GM18858 (cell line): ENCODE measurements around the gene WIZ.
A peak's percentile ranks its signal among the peaks of the same experiment; 100 is the strongest.

Experiments
- ATAC-seq: cut with Tn5 transposase; IDR thresholded peaks from one replicate; pipeline ENCODE4 v1.9.1; 2021; ENCODE audit not compliant: unreplicated experiment

WIZ gene

DNA sequence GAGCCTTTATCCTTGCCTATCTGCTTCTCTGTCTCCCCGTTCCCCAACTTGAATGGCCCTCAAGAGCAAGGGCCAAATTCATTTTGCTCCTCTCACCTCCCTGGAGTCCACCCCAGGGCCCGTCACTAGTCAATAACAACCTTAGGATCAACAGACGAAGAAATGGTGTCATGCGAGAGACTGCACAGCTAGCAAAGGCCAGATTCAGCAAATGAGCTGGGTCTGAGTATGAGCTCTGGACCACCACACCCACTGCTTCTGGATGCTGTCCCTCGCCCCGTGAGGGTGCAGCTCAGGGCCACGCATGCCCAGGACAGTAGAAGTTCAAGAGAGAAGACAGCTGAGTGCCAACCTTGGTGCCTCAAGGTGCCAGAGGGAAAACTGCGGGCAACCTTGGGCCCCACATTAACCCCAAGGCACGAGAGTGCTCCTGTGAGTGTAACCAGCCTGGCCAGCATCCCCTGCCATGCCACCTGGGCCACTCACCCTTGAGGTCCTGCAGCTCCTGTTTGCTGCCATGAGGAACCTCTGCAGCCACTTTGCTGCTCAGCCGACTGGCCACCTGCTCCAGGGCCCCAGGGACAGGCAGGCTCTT is 19.1 kb downstream of the WIZ start:
- ATAC-seq = no peak

DNA sequence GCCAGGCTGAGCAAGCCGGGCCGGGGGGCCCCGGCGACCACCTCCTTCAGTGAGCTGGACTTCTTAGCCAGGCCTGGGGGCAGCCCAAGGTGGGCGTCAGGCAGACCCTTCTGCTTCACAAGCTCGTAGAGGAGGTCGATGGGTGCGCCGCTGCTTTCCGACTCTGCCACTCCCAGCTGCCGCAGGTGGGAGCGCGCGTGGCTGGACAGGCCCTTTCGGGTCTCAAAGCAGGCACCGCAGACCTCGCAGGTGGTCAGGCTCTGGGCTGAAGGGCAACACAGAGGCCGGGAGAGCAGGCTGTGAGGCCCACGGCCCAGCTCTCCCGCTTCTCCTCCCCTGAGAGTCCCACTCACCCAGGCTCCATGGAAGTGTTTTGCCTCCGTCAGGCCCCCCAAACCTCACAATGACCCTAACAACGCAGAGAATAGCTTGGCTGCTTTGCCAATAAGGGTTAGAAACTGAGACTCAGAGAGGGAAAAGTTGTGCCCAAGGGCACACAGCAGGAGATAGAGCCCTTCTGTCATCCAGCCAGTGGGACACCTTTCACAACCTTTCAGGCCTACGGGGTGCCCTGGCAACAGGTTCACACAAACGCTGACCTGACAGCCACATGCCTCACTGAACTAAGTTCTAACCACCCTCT is 19.8 kb downstream of the WIZ start:
- ATAC-seq = no peak

DNA sequence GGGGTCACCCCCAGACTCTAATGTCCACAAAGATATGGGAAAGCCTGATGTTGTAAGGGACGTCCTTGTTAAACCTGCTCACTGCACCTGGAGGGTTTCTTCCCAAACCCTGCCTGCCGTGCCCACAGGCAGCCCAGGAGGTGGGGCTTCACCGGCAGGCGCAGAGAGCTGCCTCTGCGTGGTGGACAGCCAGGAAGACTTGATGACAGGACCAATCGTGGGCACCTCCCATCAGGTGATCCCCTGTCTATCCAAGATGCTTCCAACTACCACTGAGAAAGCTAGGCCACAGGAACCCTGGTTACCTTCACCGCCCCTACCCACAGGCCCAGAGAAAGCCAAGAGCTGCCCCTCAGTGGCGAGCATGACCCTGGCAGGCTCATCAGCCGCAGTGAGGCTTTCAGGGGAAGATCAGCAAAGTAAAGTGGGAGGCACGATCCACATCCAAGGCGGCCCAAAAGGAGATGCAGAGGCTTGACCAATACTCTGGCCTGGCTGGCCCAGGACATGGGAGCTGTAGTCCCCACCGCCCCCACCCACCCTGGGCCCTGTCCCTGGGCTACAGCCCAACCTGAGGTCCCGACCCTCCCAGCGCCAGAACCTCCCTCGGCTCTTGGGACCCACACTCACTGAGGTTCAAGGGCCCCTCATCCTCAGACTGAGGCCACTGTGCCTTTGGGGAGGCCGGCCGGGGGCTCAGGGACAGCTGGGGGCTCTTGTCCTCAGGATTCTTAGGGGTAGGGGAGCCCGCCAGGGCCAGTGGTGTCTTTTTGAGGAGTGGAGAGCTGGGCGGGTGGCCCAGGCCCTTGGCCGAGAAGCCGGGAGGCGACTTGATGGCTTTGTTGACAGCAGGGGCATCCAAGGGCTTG is 20.6 kb downstream of the WIZ start:
- no peak for ATAC-seq

DNA sequence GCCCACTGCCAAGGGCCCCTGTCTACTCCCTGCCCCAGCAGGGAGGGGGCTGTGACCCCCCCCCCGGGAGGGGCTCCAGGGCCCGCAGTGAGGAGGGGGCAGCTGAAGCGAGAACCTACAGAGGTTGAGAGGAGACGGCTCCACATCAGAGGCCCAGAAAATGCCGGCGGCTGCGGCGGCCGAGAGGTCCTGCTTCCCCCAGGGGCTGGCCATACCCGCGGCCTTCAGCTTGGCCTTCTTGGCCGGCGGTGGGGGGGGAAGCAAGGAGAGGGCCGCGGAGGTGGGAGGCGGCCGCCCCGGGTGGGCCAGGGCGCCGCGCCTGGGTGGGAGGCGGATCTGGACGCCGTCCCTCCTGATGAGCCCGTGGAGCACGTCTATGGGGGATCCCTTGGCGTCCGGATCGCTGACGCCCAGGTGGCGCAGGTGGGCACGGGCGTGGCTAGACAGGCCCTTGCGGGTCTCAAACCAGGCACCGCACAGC is 21.7 kb downstream of the WIZ start:
- ATAC-seq = no peak

DNA sequence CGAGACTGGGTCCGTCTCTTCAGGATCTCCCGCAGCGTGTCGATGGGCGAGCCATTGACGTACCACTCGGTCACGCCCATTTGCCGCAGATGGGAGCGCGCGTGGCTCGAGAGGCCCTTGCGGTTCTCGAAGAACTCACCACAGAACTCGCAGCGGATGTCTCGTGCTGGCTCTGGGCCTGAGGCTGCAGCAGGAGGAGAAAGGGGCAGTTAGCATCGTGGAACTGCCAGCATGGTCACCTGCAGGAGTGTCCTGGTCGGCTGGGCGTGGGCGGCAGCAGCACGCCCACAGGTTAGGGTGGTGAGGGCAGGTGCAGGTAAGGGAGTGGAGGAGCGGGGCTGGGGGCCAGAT is 22.4 kb downstream of the WIZ start:
- ATAC-seq = no peak

DNA sequence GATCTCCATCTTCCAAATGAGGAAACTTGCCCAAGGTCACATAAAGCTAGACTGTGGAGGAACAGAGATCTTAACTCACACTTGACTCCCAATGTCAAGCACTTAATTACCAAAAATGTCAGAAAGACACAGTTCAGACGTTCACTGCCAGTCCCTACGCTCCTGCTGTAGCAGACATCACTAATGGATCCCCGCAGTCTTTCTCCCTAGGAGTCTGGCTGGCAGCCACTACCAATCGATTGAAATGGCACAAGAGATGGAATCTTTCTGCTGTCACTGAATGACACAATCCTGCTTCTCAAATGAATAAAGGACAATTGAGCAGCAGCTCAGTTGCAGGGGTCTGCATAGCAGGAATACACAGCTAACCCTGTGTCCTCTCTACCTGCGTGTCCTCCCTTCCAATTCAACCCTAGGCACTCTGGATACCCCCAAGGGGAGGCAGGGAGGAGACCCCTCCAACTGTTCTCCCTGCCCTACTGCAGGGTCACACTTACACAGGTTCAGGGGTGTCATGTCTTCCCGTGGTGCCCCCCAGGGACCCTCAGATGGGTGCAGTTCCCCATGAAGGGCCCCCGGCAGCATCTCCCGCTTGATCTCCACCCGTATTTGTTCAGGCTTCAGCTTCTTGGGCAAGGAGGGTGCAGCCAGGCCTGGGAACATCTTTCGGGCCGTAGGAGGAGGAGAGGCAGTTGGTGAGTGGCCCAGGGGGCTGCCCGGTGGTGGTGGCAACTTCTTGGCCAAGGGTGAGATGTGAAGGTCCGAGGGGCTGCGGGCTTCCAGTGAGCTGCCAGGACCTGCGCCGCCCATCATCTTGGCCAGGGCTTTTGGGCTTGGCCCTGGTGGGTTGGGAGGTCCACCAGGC is 23.0 kb downstream of the WIZ start:
- ATAC-seq = no peak

DNA sequence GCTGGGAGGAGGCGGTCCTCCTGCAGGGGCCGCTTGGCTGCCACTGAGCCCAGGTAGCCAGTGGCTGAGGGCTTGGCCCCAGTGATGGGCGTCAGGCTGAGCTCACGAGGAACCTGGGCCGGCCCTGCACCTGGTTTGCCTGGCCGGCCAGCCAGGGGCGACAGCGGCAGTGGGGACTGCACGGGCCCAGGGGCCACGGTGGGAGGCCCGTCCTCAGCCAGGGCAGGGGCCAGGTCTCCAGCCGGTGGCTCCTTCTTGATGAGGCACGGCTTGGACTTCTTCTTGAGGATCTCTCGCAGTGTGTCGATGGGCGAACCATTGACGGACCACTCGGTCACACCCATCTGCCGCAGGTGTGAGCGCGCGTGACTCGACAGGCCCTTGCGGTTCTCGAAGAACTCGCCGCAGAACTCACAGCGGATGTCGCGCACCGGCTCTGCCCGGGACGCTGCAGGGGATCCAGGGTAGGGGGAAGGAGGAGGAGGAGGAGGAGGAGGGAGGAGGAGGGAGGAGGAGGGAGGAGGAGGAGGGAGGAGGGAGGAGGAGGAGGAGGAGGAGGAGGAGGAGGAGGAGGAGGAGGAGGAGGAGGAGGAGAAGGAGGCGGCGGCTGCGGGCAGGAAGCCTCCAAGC is 24.3 kb downstream of the WIZ start:
- ATAC-seq = no peak

DNA sequence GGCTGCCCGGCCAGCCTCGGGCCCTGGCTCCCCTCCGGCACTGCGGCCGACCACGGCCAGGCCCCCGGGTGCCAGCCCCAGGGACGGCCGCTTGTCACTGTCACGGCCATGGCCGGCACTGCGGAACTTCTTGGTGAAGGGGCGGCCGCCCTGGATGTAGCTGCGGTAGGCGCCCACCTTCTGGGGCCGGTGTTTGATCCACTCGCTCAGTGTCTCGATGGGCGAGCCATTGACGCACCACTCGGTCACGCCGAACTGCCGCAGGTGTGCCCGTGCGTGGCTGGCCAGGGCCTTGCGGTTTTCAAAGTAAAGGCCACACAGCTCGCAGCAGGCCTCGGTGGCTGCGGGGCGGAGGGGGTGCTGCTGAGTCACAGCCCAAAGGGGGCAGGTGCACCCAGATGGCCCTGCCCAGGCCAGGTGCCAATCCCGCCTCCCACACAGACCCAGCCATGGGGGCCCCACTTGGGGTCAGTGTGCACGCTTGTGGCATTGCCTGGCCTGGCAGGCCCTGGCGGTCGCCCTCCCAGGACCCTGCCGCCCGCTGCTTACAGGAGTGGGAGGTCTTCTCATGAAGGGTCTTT is 25.0 kb downstream of the WIZ start:
- no peak for ATAC-seq

DNA sequence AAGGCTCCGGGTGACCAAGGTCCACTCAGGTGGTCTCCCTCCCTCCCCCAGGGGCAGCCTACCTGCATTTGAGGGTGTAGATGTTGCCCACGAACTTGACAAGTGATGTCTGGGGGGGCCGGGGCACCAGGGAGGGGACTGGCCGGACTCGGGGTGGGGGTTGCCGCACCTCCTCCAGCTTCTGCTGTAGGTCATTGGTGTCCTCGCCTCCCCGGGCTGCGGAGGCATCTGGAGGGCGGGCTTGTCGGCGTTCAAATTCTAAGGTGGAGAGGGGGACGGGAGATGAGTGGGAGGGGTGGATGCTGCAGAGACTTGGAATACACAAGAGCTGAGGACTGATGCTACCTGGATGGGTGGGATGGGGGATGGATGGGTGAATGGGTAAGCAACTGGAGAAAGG is 25.6 kb downstream of the WIZ start:
- no peak for ATAC-seq

DNA sequence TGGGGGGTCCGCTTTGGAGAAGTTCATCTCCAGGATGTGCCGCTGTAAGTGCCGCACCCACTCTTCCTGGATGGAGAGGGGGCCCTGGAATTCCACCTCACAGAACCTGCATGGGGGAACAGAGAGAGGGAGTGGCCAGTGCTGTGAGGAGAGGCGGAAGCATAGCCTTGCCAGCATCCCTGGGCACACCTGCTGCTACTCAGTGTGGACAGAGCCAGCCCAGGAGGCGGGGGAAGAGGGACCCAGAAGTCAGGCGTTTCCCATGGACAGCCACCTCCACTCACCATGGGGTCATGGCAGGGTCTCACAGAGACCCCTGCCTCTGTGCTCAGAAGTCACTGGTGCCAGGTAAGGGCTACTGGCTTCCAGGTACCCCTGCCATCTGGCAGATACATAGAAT is 26.6 kb downstream of the WIZ start:
- ATAC-seq = no peak

DNA sequence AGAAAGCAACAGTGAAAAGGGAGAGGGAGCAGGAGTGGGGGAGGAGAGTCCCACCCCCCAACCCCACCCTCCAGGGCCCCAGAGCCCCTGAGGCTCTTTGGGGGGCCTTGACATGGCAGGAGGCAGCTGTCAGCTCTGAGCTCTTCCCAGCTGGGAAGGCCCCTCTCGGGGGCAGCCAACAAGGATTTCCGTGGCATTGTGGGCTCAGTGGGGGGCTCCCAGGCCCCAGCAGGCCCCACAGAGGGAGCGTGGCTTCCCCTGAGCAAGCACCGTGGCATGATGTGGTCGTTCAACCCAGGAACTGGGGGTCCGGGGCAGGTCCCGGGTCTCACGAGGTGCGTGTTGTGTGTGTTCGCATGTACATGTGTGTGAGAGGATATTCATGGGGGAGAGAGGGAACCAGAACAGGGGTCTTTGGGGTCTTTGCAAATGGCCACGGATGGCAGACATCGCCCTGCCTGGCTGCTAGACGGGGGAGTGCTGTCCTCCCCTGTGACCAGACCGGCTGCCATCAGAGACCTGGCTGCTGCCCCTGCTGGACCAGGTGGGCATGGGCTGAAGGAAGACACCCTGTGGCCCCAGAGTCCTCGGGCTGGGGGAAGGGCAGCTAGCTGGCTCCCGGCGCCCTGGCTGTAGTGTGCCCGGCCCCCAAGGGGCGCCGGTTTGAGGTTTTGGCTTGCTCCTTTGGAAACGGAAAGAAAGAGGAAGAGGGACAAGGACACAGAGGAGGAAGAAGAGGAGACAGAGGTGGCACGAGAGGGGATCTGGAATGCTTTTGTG is 27.3 kb downstream of the WIZ start:
- ATAC-seq = no peak

DNA sequence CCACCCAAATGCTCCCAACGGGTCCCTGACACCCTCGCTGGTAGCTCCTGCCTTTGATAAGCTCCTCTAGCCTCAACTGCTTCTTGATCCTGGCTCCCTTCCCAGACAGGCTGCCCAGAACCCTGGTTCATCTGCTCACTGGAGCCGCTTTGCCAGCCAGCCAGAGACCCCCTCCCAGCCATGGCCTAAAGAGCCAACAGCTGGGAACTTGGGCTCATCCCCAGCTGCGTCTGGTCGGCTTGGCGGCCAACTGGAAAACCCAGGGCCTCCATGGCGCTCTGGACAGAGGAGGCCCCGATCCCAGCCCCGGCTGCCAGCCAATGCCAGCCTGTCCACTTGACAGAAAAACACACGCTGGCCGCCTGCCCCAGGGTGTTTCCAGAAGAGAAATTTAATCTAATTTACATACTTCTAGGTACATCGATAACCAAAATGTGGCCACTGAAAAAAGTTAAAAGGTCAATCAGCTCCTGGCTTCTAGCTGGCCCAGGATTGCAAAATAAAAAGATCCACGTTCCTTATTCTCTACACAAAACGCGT is 28.0 kb downstream of the WIZ start:
- ATAC-seq = no peak

DNA sequence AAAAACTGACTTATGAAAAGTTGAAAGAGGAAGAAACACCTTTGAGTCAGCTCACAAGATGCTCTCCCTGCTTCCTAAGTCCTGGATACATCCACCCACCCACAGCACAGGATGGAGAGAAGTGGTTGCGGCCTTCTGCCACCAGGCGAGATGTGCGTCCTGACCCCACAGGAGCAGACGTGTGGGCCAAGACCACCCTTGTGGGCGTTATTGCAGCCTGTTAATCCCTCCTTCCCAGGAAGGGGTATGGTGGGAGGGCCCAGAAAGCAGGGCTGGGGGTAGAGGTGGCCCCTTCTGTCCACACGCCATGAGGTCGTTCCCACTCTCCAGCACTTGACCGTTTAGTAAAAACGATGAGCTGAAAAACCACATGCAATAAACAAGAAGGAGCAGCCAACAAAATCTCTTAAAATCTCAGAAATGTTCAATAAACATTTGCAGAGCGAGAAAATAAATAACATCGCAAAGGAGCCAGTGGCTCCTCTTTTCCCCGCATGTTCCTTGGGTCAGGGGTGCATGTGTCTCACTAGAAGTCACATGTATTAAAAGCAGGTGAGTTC is 28.5 kb downstream of the WIZ start:
- ATAC-seq = no peak

DNA sequence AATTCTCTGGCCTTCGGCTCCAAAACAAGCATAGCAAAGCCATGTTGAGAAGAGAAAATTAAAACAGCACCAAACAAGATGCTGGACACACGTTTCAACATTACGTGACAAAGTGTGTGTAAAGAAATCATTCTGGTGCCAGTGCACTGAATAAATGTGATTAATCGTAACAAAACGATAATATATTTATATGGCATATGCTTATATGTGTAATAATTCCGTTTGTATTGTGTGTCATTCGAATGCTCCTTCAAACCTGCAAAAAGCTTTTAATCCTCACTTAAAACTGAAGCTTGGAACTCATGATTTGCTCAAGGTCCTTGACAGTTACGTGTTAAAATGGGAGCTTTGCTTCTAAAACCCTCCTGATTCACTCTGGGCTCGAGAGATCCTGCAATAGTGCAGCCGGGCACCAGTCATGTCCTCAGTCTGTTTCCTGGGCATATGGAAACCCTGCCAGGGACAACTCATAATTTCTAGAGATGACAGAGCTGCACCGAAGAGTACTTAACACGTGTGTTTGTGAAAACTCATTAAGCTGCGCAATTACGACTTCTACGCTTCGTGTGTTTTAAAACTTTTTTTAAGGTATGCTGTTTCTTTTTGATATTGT is 30.2 kb downstream of the WIZ start:
- ATAC-seq = no peak

DNA sequence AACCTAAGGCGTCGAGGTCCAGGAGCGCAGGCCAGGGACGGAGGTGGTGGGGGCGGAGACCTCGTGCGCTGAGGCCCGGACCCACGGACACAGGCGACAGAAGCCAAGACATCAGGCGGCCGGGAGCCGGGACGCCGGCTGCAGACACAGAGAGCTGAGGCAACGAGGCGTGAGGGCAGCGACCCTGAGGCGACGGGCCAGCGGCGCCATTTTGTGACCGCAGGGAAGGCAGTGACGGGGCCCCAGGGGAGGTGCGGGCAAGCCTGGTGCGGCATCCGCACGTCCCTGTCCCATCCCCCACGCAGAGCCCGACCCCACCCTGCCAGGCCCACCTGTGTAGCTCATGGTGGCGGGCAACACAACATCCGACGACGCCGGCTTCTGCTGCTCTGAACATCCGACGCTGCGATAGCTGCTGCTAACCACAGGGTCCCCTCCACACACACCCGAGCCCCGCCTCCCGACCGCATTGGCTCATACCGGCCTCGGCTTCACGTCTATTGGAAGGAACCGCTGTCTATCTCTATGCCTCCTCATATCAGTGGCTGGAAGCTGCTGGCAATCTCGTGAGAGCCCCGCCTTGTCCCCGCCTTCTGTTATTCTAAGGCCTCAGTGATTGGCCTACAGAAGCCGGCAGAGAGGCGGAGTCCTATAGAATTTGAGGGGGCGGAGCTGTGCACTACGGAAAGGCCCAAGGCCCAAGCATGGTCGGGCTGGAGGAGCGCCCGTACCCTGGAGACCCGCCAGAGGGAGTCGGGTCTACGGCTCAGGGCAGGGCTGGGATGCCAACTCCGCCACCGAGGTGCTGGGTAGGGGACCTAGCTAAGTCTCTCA is 31.0 kb downstream of the WIZ start, which contains the start of gene AKAP8L:
AKAP8L (minus strand) TSS at position 410 of the 834 bp plus-strand sequence; CDS start at position 345, 65 bp downstream.
- peak; percentile 85 for ATAC-seq

DNA sequence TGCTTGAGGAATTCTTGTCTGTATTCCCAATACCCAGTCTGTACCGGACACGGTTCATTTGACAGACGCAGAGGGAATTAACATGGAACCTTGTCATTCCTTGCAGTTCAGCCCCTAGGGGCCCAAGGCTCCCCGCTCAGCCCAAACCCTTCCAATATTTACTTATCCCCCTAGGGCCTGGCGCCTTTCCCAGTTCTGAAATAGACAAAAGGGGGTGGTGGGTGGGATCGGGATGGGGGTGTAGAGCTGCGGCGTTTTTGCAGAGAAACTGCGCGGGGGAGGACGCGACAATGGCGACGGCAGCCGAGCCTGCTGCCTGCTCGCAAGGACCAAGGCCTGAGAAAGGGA is 31.6 kb downstream of the WIZ start:
- no peak for ATAC-seq

DNA sequence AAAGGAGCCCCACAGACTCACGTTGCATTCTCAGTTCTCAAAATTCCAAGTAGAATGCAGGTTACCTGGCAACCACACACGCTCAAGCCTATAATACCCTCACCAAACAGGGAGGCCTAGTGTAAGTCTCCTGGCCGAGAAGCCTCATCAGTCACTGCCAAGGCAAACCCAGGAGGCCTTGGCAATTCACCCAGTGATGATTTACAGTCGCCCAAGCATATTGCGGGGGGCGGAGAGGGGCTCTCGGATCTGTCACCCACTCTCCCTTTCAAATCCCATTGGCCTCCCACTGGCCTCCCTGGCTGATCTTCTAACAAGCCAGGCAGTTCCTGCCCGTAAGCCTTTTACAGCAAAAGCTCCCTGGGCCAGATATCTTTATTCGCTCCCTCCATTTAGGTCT is 32.1 kb downstream of the WIZ start:
- ATAC-seq = no peak

DNA sequence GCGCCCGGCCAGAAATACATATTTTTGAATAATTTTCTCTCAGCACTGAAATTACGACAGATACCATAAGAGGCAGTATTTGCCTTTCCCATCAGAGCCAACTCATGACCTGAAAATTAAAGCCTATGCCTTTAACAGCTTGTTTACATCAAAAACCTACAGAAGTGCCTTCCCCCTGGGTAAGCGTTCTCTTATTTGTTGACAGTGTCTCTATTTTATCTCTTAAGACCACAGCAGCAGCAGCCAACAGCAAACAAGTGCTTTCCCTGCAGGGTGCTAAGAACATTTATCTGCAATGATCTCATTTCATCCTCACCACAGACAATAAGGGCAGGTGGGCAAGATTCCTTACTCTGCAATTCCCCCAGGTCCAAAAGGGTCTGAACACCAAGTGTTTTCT is 36.9 kb downstream of the WIZ start:
- no peak for ATAC-seq
